HepG2 (cell line): ENCODE measurements around the gene L1CAM. TPM values are rescaled to one million over a fixed set of nuclear protein-coding genes. Genes with fewer than 3 reads are reported as not detected.

Source experiments
- ATAC-seq: fragments of 200-7000 bp; cut with Tn5 transposase; 3 replicates; pipeline ENCODE4 v1.9.1; 2020; ENCODE audit warnings: mild to moderate bottlenecking, moderate library complexity
- BruUV-seq: library from RNA; stranded (reverse); fragments of 400-500 nt; replicated peaks from 2 replicates; lab custom pipeline; 2021; lab: Mats Ljungman, UMichigan
- CTCF ChIA-PET: fragments of 300-600 bp; formaldehyde crosslinking; extraction: SDS; loops from one replicate; lab custom pipeline; 2021; ENCODE audit warnings: low total read pairs, inconsistent platforms, low intra/inter-chr PET ratio; lab: Yijun Ruan, JAX
- POLR2A ChIA-PET: fragments of 350-600 bp; sonication (Branson Sonifier 250); formaldehyde crosslinking; loops from one replicate; lab custom pipeline; 2020; ENCODE audit warnings: antibody characterized with exemption, inconsistent platforms; lab: Yijun Ruan, JAX
- DNase-seq: peaks from one replicate; pipeline ENCODE4 v3.0.0-alpha.2; 2015; ENCODE audit warnings: low spot score
- FAIRE-seq: peaks from 3 replicates; lab custom pipeline; 2011; peaks lifted over from hg19 to GRCh38; lab: Jason Lieb, UNC
- H2AFZ ChIP-seq: one replicate; pipeline ENCODE4 v1.6.1; 2011; ENCODE audit warnings: low read length, inconsistent platforms
- H3K27ac ChIP-seq: fragments of 300-600 bp; 3 replicates; pipeline ENCODE4 v1.8.0; 2011; ENCODE audit warnings: mixed run types, mild to moderate bottlenecking, mixed read lengths, low read length, inconsistent platforms; ENCODE audit not compliant: insufficient read depth; ENCODE audit errors: extremely low read length
- H3K27me3 ChIP-seq, 2 experiments: fragments of 200-600 bp in 1 of 2; 2 replicates in 1 of 2; 3 replicates in 1 of 2; pipeline versions ENCODE4 v1.6.0 to v1.8.0; 2011; ENCODE audit warnings: low read length in 2 of 2, mild to moderate bottlenecking in 2 of 2, moderate library complexity in 2 of 2, inconsistent platforms in 1 of 2; ENCODE audit not compliant: insufficient read depth in 2 of 2, control insufficient read depth in 1 of 2
- H3K36me3 ChIP-seq, 2 experiments: fragments of 200-600 bp in 1 of 2; replicated peaks in 1 of 2; 2 replicates in 1 of 2; 3 replicates in 1 of 2; pipeline versions ENCODE4 v1.5.1 to v1.8.0; 2011; ENCODE audit warnings: low read length in 2 of 2, inconsistent platforms in 1 of 2; ENCODE audit not compliant: insufficient read depth in 2 of 2, control insufficient read depth in 1 of 2
- H3K4me1 ChIP-seq: 2 replicates; pipeline ENCODE4 v1.5.1; 2012; ENCODE audit warnings: low read length, inconsistent platforms; ENCODE audit not compliant: insufficient read depth
- H3K4me2 ChIP-seq: 2 replicates; pipeline ENCODE4 v1.6.0; 2011; ENCODE audit warnings: low read depth, low read length, inconsistent platforms
- H3K4me3 ChIP-seq, 3 experiments: fragments of 200-600 bp in 1 of 3; sonication (generic), shearing (Covaris generic) in 1 of 3; replicated peaks in 1 of 3; 2 replicates each; pipeline ENCODE4 v1.5.1; 2011 to 2016; ENCODE audit warnings: low read length in 3 of 3, inconsistent platforms in 2 of 3, low read depth in 2 of 3, mild to moderate bottlenecking in 2 of 3, control low read depth in 1 of 3, mixed read lengths in 1 of 3; ENCODE audit not compliant: insufficient read depth in 1 of 3
- H3K79me2 ChIP-seq: one replicate; pipeline ENCODE4 v1.6.1; 2011; ENCODE audit warnings: low read length, inconsistent platforms; ENCODE audit not compliant: insufficient read depth
- H3K9ac ChIP-seq: 2 replicates; pipeline ENCODE4 v1.6.0; 2011; ENCODE audit warnings: mild to moderate bottlenecking, low read depth, low read length, inconsistent platforms; ENCODE audit not compliant: insufficient read depth
- H3K9me3 ChIP-seq: 2 replicates; pipeline ENCODE4 v1.5.1; 2012; ENCODE audit warnings: mild to moderate bottlenecking, low read length
- H4K20me1 ChIP-seq: 2 replicates; pipeline ENCODE4 v1.6.0; 2011; ENCODE audit warnings: inconsistent platforms, mild to moderate bottlenecking, low read length, moderate library complexity; ENCODE audit not compliant: insufficient read depth
- CBFB ChIP-seq: sonication (generic); formaldehyde crosslinking; IDR thresholded peaks from 2 replicates; pipeline ENCODE4 v1.4.0; 2020; ENCODE audit warnings: missing genetic modification reagents
- MNT ChIP-seq: fragments of 450-650 bp; IDR thresholded peaks from 2 replicates; pipeline ENCODE4 v1.6.1; 2016
- PHF20 ChIP-seq: sonication (generic); formaldehyde crosslinking; IDR thresholded peaks from 2 replicates; pipeline ENCODE4 v1.5.0; 2020; ENCODE audit warnings: mild to moderate bottlenecking, missing genetic modification reagents
- SAP130 ChIP-seq: IDR thresholded peaks from 2 replicates; pipeline ENCODE4 v1.6.1; 2016; ENCODE audit warnings: low read depth
- SMAD3 ChIP-seq: sonication (generic); formaldehyde crosslinking; IDR thresholded peaks from 2 replicates; pipeline ENCODE4 v1.4.0; 2020; ENCODE audit warnings: missing genetic modification reagents
- SNAI1 ChIP-seq: sonication (generic); formaldehyde crosslinking; IDR thresholded peaks from 2 replicates; pipeline ENCODE4 v1.5.0; 2020; ENCODE audit warnings: mild to moderate bottlenecking, missing genetic modification reagents, borderline replicate concordance
- THAP7 ChIP-seq: sonication (generic); formaldehyde crosslinking; IDR thresholded peaks from 2 replicates; pipeline ENCODE4 v1.8.1; 2023; ENCODE audit warnings: mild to moderate bottlenecking, missing genetic modification reagents
- THAP9 ChIP-seq: sonication (generic); formaldehyde crosslinking; IDR thresholded peaks from 2 replicates; pipeline ENCODE4; 2020; ENCODE audit warnings: missing genetic modification reagents, mild to moderate bottlenecking, borderline replicate concordance
- THRA ChIP-seq: sonication (generic); formaldehyde crosslinking; IDR thresholded peaks from 2 replicates; pipeline ENCODE4 v1.4.0; 2020; ENCODE audit warnings: missing genetic modification reagents, borderline replicate concordance
- ZNF10 ChIP-seq: sonication (generic); formaldehyde crosslinking; IDR thresholded peaks from 2 replicates; pipeline ENCODE4 v1.4.0; 2020; ENCODE audit warnings: mild to moderate bottlenecking, low read depth, missing genetic modification reagents, borderline replicate concordance
- ZNF713 ChIP-seq: sonication (generic); formaldehyde crosslinking; IDR thresholded peaks from 2 replicates; pipeline ENCODE4 v1.4.0; 2020; ENCODE audit warnings: mild to moderate bottlenecking, missing genetic modification reagents
- WGBS: methylation state at CpG from one replicate; pipeline ENCODE4 v1.1.6; 2017; ENCODE audit warnings: low lambda C conversion rate; 5-methylcytosine and 5-hydroxymethylcytosine counted together
- in situ Hi-C: cut with HindIII; loops from 2 replicates; pipeline ENCODE4 v1.10.0; 2017; ENCODE audit warnings: low pct_unique_long_range_greater_than_20kb; ENCODE audit not compliant: extremely low pct_ligation_motif_present
- intact Hi-C: fragments of 100-400 bp; cut with micrococcal nuclease; formaldehyde crosslinking; loops from one replicate; pipeline ENCODE4 v1.10.0; 2022; ENCODE audit not compliant: unreplicated experiment
- polyA plus RNA-seq, 8 experiments: library from polyadenylated mRNA; depleted of rRNA in 3 of 8; stranded (reverse) in 7 of 8; unstranded in 1 of 8; fragments of >200 nt; fragmentation: Illumina TruSeq in 4 of 8; extraction: Trizol in 4 of 8; gene quantifications; 2 replicates each; pipeline versions ENCODE4 v1.2.1 to v1.2.3, GENCODE V29; 2011 to 2016; ENCODE audit warnings: low read depth in 4 of 8, missing spikeins in 1 of 8, mixed read lengths in 1 of 8; ENCODE audit not compliant: insufficient read depth in 1 of 8
- total RNA-seq, 5 experiments: library from RNA; depleted of rRNA; stranded (reverse); fragments of >200 nt; fragmentation: Illumina TruSeq; extraction: Trizol; gene quantifications; 2 replicates each; pipeline ENCODE4 v1.2.3, GENCODE V29; 2016; ENCODE audit warnings: low read depth in 1 of 5

Gene L1CAM
- total and polyA plus RNA-seq, 2 of the 13 experiments (the other 11 are each of a cell fraction or from before 2014, with no cell fraction given), result 1.4 to 2.0 TPM

GRCh38 chrX:153829549-153829798, 56.5 kb downstream of the L1CAM start:
- no peaks in the 10 kb centered on the region for H3K9me3 ChIP-seq
- H3K4me2 ChIP-seq, result no peak overlapping the region
- ChIA-PET POLR2A (no interaction called here), CTCF (no interaction called here)
- FAIRE-seq, result no peak
- H3K4me3 ChIP-seq, result no peak overlapping the region
- H4K20me1 ChIP-seq, result no peaks in the 10 kb centered on the region
- H2AFZ ChIP-seq, result no peak overlapping the region
- no peak overlapping the region for H3K9ac ChIP-seq
- no peak for ATAC-seq
- no peak for TF ChIP-seq ZNF10 (CRISPR knock-in tag)
- TF ChIP-seq THRA, result no peak
- TF ChIP-seq THAP7 (CRISPR knock-in tag), result no peak
- TF ChIP-seq ZNF713 (CRISPR knock-in tag), result no peak
- no peak for TF ChIP-seq CBFB (CRISPR knock-in tag)
- no peak for TF ChIP-seq PHF20
- no peak for TF ChIP-seq SMAD3 (CRISPR knock-in tag)
- TF ChIP-seq SNAI1 (CRISPR knock-in tag), result no peak
- TF ChIP-seq MNT, result no peak
- TF ChIP-seq SAP130 (CRISPR knock-in tag), result no peak
- TF ChIP-seq THAP9 (CRISPR knock-in tag), result no peak
- in situ Hi-C loops (no loop called here), intact Hi-C loops (no loop called here)
- no TSS peak for BruUV-seq
- H3K4me1 ChIP-seq, result no peaks in the 10 kb centered on the region
- no CpG with 5 or more reads among the region's 27 CpGs for WGBS
- H3K79me2 ChIP-seq, result no peaks in the 10 kb centered on the region
- DNase-seq, result no peak
- no peaks in the 10 kb centered on the region for H3K36me3 ChIP-seq
- peaks cover 4 to 37% of the 10 kb centered on the region in 2 experiments; a peak in 3 of 5 replicates for H3K27me3 ChIP-seq
- H3K27ac ChIP-seq, result no peak overlapping the region
